Breast epithelium (tissue), 3 donors: ENCODE results near the gene BRINP2.

Source experiments
- CTCF ChIP-seq, 3 donors: fragments of 450-650 bp; IDR thresholded peaks; one replicate each; pipeline ENCODE4 v1.5.1; 2016 to 2017; ENCODE audit warnings: antibody characterized with exemption in 3 of 3, mild to moderate bottlenecking in 3 of 3, moderate library complexity in 3 of 3
- POLR2A ChIP-seq: fragments of 450-650 bp; IDR thresholded peaks from one replicate; pipeline ENCODE4 v1.6.1; 2016; ENCODE audit warnings: antibody characterized with exemption, mild to moderate bottlenecking, moderate library complexity
- POLR2AphosphoS5 ChIP-seq, 3 donors: sonication (generic); formaldehyde crosslinking; IDR thresholded peaks; one replicate each; pipeline ENCODE4 v1.6.1; 2017; ENCODE audit warnings: antibody characterized with exemption in 3 of 3

- TF ChIP-seq CTCF (IDR thresholded peaks at IDR 0.05): no peak
- no peak for TF ChIP-seq POLR2A
- no peak for TF ChIP-seq POLR2AphosphoS5 (IDR thresholded peaks at IDR 0.05)
These were observed 59.0 kb downstream of the BRINP2 start for GRCh38 chr1:177229781-177230180.
